GM11168 (cell line): ENCODE results near the gene ETDB.
"Not testable (repeated sequence)": the region's sequence is repeated elsewhere in the genome, so short reads cannot be mapped to it uniquely, and the experiment has no call there.

ENCODE experiments used
- in situ Hi-C: fragments of 300-500 bp; cut with MboI; formaldehyde crosslinking; loops from one replicate; pipeline ENCODE4 v1.12.0; 2022; ENCODE audit warnings: low sequenced_read_pairs; ENCODE audit not compliant: unreplicated experiment

The ETDB gene

GRCh38 chrX:135120056-135120576 is at the start of gene ETDB:
Gene ETDB, minus strand, starts transcription at chrX:135120526. Its CDS starts 1,265 bp downstream, at chrX:135119261.
- in situ Hi-C loops = not testable (repeated sequence)

GRCh38 chrX:135169534-135169933 is 49.2 kb upstream of the ETDB start:
- in situ Hi-C loops = not testable (repeated sequence)

GRCh38 chrX:135168486-135168885 is 48.2 kb upstream of the ETDB start:
- in situ Hi-C loops = no loop called here

- in situ Hi-C loops = not testable (repeated sequence)
Measured at GRCh38 chrX:135154688-135155087, 34.4 kb upstream of the ETDB start.

- in situ Hi-C loops = not testable (repeated sequence)
Measured at GRCh38 chrX:135126145-135126544, 5.8 kb upstream of the ETDB start.

GRCh38 chrX:135116064-135116463 is 4.3 kb downstream of the ETDB start:
- in situ Hi-C loops = not testable (repeated sequence)

- in situ Hi-C loops = no loop called here
Measured at GRCh38 chrX:135114392-135114791, 5.9 kb downstream of the ETDB start.

- in situ Hi-C loops = no loop called here
Measured at GRCh38 chrX:135112743-135113142, 7.6 kb downstream of the ETDB start.

GRCh38 chrX:135112096-135112729 is 8.1 kb downstream of the ETDB start:
- in situ Hi-C loops = no loop called here

GRCh38 chrX:135109554-135109953 is 10.8 kb downstream of the ETDB start:
- in situ Hi-C loops = no loop called here

GRCh38 chrX:135099493-135099783 is 20.9 kb downstream of the ETDB start:
- in situ Hi-C loops = no loop called here

GRCh38 chrX:135097196-135097744 is 23.1 kb downstream of the ETDB start:
- in situ Hi-C loops = not testable (repeated sequence)

- in situ Hi-C loops = no loop called here
Measured at GRCh38 chrX:135095715-135096114, 24.6 kb downstream of the ETDB start.

- in situ Hi-C loops = no loop called here
Measured at GRCh38 chrX:135094726-135095125, 25.6 kb downstream of the ETDB start.

- in situ Hi-C loops = no loop called here
Measured at GRCh38 chrX:135089126-135089525, 31.2 kb downstream of the ETDB start.

- in situ Hi-C loops = no loop called here
Measured at GRCh38 chrX:135087867-135088266, 32.5 kb downstream of the ETDB start.

- in situ Hi-C loops = no loop called here
Measured at GRCh38 chrX:135086197-135086854, 34.0 kb downstream of the ETDB start.

- in situ Hi-C loops = no loop called here
Measured at GRCh38 chrX:135081693-135082404, 38.5 kb downstream of the ETDB start.
